Myocyte (in vitro differentiated cells): Measurements from ENCODE around the gene AIPL1. TPM values are rescaled to one million over a fixed set of nuclear protein-coding genes. Genes with fewer than 3 reads are reported as not detected.
A peak's percentile ranks its signal among the peaks of the same experiment; 100 is the strongest.

Experiments used
- DNase-seq: peaks from one replicate; pipeline ENCODE4 v3.0.0-alpha.2; 2012; ENCODE audit warnings: low read depth
- total RNA-seq: library from RNA; depleted of rRNA; stranded (reverse); fragments of >200 nt; gene quantifications from 2 replicates; pipeline ENCODE4 v1.2.3, GENCODE V29; 2014

The AIPL1 gene
- total RNA-seq, 1 donor from 2014 or later, result not detected

DNA sequence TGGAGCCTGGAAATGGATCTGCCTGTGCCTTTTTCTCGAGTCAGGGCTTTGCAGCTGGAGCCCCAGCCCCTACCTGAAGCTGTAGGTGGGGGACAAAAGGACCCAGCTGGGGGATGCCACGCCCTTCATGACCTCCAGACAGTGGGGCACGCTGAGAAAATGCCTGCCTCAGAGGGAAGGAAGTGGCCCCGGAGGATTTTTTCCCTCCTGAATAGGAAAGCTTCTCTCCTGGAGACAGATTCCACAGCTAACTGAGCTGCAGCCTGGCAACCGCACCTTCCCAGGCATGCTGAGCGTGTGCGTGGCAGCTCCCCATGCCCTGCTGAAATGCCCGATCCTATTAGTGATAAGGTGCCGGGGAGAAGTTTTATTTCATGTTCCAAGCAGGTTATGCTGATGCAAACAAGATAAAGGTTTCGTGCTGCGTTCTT is 58.0 kb downstream of the AIPL1 start:
- DNase-seq, result no peak

- peak; percentile 45 for DNase-seq
These were observed 60.1 kb downstream of the AIPL1 start for GRCh38 chr17:6374761-6375312.

DNA sequence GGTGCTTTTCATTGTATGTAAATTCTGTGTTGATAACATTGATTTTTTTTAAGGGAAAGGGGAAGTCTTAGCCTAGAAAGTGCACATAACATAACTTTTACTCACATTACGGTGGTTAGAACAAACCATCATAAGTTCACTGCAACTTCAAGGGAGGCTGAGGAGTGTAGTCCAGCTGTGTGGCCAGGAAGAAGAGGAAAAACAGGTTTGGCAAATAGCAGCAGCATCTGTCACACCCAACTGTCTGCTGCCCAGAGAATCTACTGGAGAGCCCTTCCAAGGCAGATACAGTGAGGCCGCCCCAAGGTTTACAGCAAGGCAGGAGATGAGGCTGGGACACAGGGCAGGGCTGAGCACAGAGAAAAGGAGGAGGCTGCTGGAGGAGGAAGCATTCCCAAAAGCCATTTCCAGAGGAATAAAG is 60.6 kb downstream of the AIPL1 start:
- DNase-seq, result no peak

Other genes starting within 250 kb of the AIPL1 start
- 1.0 and 5.3 TPM in 2 replicates for gene PIMREG, start 9.3 kb upstream of the AIPL1 start, total RNA-seq
- gene PITPNM3, start 121.4 kb upstream of the AIPL1 start, total RNA-seq, result 0.72 and 0.78 TPM in 2 replicates
- 5.6 and 5.7 TPM in 2 replicates for gene KIAA0753, start 205.6 kb upstream of the AIPL1 start, total RNA-seq
- 93.0 and 140 TPM in 2 replicates for gene TXNDC17, start 205.9 kb upstream of the AIPL1 start, total RNA-seq
- gene MED31, start 216.5 kb upstream of the AIPL1 start, total RNA-seq, result 9.3 and 15.6 TPM in 2 replicates
- 0.31 and 0.70 TPM in 2 replicates for gene C17orf100, start 216.6 kb upstream of the AIPL1 start, total RNA-seq